ENCODE data around the gene A1CF.
A peak's percentile ranks its signal among the peaks of the same experiment; 100 is the strongest.

The A1CF gene

GRCh38 chr10:50861370-50861769 lies 24.1 kb downstream of the A1CF start:
- no peak for DNase-seq (ENCODE audit: low spot score)

DNA sequence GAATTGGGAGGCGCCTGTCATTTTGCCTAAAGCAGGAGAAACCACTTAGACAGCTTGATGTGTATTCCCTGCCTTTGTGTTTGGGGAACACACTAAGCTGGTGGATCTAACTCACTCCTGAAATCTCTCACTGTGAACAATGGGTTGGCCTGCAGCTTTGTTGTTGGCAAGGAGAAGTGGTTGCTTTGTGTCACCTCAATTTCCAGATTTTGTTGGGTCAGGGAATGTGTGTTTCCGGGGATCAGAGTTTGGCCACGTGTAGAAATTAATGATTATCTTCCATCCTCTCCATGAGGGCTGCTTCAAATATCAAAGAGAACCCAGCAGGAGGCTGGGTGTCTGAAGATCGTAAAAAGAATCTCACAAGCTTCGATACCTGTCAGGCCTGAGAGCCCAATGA lies 27.8 kb downstream of the A1CF start:
- no peak for DNase-seq (ENCODE audit: low spot score)

GRCh38 chr10:50855461-50855860 lies 30.0 kb downstream of the A1CF start:
- no peak for DNase-seq (ENCODE audit: low spot score)

GRCh38 chr10:50855015-50855414 lies 30.4 kb downstream of the A1CF start:
- DNase-seq (ENCODE audit: low spot score), result no peak

GRCh38 chr10:50853557-50853956 lies 31.9 kb downstream of the A1CF start:
- DNase-seq (ENCODE audit: low spot score), result no peak

DNA sequence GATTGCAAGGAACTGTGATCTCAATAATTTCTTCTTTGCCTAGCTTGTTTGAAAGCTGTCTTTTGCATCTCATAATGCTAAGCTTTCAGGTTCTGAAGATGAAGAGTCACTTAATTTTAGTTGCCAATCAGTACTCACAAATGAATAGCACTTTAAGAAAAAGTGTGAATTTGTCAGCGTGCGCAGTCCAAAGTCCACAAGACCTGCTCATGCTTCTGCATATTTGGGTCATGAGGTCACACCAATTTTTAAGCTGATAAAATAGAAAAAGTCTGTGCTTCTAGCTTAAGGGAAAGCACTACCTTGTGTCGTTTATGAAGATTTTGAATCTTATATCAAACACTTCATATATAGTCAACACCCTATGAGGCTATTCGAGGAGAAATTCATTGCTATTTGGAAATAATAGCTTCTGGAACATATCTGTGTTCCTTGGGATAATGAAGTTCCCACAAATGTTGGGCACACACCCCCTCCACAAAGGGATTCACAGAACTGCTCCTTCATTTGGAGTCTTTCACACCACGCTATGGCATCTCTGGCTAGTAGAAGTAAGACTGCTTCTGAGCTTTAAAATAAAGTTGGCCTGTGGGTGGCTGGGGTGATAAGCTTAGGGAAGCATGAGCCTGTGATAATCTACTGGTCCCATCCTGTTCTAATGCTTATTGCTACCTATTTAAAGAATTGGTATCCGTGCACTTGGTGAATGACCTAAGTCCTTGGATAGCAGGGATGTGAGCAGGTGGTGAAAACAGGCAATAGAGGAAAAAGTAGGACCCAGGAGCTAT lies 33.3 kb downstream of the A1CF start:
- no peak for DNase-seq (ENCODE audit: low spot score)

DNA sequence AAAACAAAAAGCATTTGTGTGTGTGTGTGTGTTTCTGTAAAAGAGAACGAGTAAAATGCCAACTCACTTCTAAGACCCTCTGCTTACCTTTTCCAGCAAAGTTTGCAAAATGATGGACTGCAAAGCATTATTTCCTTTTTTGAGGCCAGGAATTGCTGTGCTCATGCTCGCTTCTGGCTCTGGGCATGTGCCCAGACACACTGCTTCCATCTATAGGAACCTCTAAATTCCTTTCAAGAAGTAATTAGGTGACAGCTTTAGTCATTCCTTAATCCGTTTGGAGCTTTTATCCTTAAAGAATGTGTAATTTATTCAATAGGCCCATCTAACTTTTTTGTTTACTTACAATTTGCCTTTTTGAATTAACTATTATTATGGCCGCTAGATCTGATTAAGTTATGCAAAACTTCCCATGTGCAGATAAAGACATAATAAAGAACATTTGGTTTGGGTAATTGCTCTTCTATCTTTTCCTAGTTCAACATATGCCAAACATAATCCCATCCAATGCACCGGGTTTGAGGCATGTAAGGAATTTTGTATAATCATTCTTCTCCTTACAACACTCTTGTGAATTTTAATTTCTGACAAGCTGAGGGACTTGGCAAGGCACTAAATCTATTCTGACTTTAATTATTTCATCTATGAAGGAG lies 34.7 kb downstream of the A1CF start:
- DNase-seq (ENCODE audit: low spot score), result no peak

- peak; percentile 19 for DNase-seq (ENCODE audit: low spot score)
Observed at GRCh38 chr10:50846753-50847152, 38.7 kb downstream of the A1CF start.

DNA sequence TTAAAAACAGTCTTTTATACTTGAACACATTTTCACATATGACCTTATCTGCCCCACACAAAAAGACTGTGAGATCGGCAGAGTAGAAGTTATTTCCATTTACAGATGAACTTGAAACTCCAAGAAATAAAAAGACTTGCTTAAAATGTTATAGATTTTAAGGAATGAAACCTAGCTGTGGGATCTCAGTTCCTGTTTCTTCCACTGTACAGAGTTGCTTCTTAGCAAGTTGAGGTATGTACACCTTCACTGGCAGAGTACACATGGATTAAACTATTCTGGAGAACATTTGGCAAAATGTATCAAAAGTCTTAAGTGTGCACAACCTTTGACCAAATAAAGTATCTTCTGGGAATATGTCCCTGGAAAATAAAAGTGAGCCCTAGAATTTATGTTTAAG lies 48.3 kb downstream of the A1CF start:
- DNase-seq (ENCODE audit: low spot score), result no peak

DNA sequence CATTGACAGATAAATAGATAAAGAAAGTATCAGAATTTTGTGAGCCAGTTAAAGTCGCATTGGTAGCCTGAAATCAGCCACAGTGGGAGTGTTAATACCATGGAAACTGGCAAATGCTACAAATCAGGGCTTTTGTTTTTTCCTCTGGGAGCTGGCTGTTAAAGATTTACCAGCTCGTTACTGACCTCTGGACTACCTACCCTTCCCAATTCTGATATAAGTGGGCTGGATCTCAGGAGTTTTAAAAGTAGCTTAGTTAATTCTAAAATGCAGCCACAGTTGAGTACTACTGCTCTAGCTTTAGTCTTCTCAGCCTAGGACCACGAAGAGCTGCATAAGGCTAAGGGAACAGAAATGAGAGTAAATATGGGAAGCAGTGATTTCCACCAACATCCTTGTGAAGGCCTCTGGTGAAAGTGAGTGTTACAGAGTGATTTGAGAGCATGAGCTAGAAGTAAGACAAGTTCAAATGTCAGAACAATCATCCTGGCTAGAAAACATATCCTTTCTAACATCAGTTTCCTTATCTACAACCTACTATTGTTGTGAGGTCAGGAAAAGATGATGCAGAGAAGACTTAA lies 53.2 kb downstream of the A1CF start:
- DNase-seq (ENCODE audit: low spot score), result no peak

- no peak for DNase-seq (ENCODE audit: low spot score)
Observed at GRCh38 chr10:50830066-50830465, 55.4 kb downstream of the A1CF start.

DNA sequence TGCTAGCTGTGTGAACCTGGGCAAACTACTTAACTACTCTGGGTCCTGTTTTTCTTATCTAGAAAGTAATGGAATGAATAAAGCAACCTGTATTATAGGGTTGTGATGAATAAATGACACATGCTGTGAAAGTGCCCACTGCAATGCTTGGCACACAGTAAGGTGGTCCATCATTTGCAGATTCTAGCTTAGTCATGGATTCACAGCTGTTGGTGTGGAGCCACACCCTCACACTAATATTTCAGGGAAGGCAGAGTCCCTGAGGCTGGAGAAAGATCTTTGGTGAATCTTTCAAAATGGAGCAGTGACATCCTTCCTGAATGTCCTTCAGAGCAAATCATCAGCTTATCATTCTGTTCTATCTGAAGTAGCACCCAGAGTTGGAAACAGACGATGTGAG lies 60.6 kb downstream of the A1CF start:
- no peak for DNase-seq (ENCODE audit: low spot score)

- DNase-seq (ENCODE audit: low spot score), result no peak
Observed at GRCh38 chr10:50823789-50824188, 61.6 kb downstream of the A1CF start.

- no peak for DNase-seq (ENCODE audit: low spot score)
Observed at GRCh38 chr10:50809596-50809995, 75.8 kb downstream of the A1CF start.

- peak; percentile 24 for DNase-seq (ENCODE audit: low spot score)
Observed at GRCh38 chr10:50807851-50808776, 77.3 kb downstream of the A1CF start.

GRCh38 chr10:50805981-50806622 lies 79.3 kb downstream of the A1CF start:
- DNase-seq (ENCODE audit: low spot score), result no peak

DNA sequence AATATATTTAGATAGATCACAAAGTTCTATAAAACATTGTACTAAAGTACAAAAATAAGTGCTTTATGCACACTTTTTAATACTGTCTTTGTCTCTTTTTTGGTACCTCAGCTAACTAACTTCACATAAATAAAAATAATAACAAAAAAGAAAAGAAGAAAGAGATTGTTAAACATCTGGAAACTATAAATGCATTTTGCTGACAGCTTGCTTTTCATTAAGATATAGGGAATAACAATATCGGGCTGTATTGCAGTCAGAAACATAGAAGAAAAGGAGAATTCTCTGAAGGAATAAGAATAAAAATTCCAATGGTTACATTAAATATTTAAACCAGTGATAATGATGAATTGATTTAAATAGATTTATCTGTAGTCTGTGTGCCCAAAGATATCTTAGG lies 85.8 kb downstream of the A1CF start:
- no peak for DNase-seq (ENCODE audit: low spot score)

DNA sequence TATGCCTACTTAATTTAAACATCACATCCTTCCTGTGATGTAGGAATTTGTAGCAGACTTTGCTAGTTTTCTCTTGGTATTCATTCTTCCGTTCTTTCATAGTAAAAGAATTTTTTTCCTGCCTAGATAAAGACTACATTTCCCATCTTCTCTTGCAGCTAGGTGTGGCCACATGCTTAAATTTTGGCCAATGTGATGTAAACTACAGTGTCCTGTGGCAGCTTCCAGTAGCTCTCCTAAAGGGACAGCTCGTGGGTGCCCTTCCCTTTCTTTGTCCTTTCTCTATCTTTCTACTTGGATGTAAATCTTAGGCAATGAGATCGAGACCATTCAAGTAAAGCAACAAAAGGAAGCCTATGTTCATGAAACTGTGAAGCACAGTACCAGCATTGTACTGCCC lies 87.1 kb downstream of the A1CF start:
- no peak for DNase-seq (ENCODE audit: low spot score)

DNA sequence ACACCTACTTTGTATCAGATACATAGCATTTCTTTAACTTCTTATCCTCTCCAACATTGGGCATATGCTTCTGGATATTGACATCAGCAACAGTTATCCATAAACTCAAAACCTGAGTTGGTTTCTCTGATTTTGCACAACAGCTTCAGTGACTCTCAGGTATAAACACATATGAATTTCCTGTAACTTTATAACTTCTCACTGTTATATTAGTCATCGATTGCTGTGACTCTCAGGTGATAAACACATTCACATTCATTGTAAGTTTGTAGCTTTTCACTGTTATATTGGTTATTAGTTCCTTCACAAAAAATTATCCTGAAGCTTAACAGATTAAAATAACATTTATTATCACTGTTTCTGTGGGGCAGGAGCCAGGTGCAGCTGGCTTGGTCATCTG lies 88.7 kb downstream of the A1CF start:
- DNase-seq (ENCODE audit: low spot score), result no peak

DNA sequence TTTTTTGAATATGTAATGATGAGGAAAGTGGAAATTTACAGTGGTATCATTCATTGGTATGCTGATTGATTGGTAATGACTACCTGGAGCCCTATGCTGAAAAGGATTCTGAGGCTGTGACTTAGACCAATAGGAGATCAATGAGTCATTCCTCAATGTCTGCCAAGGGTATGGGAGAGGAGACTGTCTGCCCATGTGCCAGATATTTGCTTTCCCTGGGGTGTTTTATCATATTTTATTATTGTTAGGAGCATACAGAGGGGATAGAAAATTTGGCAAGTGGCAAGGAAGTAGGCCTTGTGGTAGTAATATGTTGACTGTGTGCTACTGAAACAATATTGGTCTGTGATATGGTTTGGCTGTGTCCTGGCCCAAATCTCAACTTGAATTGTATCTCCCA lies 90.9 kb downstream of the A1CF start:
- DNase-seq (ENCODE audit: low spot score), result no peak

DNA sequence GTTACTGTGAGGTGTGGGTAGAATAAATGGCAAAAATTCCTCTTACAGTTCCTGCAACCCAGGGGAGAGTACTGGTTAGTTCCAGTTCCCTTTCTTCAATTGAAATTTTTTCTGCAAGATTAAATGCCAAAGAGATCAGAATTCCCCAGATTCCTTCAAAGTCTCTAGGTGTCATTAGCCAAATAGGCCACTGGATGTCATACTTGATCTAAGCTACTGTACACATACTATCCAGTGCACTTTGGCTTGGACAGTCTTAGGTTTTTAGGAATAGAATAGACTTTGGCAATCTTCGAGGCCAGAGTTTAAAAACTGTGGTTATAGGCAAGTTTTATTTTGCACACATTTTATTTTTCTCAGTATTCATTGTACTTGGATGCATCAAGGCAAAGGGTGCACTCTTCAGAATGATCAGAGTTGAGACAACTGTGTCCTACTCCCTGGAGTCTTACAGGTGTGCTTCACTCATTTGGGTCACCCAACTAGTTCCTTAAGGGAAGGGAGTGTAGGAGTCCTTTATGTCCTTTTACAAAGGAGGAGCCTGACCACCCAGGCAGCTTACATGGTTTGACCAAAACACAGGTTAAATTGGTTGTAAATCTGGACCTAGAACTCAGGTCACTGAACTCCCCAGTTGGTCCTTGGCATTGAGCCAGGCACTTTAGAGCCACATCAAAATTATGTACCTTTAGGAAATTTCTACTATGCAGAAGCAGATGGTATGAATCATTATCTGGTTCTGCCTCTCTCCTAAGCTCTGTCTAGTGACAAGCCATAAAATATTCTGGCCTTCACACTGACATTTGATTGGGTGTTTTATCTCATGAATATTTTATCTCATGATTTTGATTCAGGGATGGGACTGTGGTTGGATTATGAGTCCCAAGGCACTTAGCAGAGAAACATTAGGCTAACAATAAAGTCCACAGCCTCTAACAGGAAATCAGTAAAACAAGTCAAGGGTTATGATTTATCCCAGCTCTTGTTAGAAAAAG lies 96.2 kb downstream of the A1CF start:
- DNase-seq (ENCODE audit: low spot score), result peak; percentile 52
